Adrenal gland (tissue), 12 donors: Measurements from ENCODE around the gene MAP1LC3B2. TPM values are rescaled to one million over a fixed set of nuclear protein-coding genes. Genes with fewer than 3 reads are reported as not detected.

Source experiments
- DNase-seq, 7 donors: peaks; one replicate each; pipeline ENCODE4 v3.0.0-alpha.2; 2019 to 2020
- H3K27ac ChIP-seq, 5 donors: fragments of 200-600 bp; sonication (generic) in 4 of 5; 1 replicate in 3 of 5; 2 replicates in 2 of 5; pipeline versions ENCODE4 v1.5.1 to v1.8.0; 2016 to 2020; ENCODE audit warnings: mild to moderate bottlenecking in 1 of 5
- H3K27me3 ChIP-seq: fragments of 200-600 bp; 2 replicates; pipeline ENCODE4 v1.8.0; 2021
- H3K36me3 ChIP-seq, 2 donors: fragments of 200-600 bp; replicated peaks in 1 of 2; 1 replicate in 1 of 2; 2 replicates in 1 of 2; pipeline versions ENCODE4 v1.5.1 to v1.8.0; 2018 to 2022
- H3K4me1 ChIP-seq, 2 donors: fragments of 200-600 bp; replicated peaks in 1 of 2; 1 replicate in 1 of 2; 2 replicates in 1 of 2; pipeline versions ENCODE4 v1.5.1 to v1.8.0; 2018 to 2021
- H3K4me3 ChIP-seq, 4 donors: fragments of 200-600 bp; sonication (generic) in 3 of 4; one replicate each; pipeline ENCODE4 v1.5.1; 2016 to 2018
- H3K9me3 ChIP-seq, 3 donors: fragments of 200-600 bp; sonication (generic) in 1 of 3; replicated peaks in 1 of 3; 1 replicate in 2 of 3; 2 replicates in 1 of 3; pipeline versions ENCODE4 v1.5.1 to v1.8.0; 2016 to 2021
- CTCF ChIP-seq, 6 experiments: fragments of 450-650 bp in 4 of 6; fragments of 200-600 bp in 2 of 6; sonication (generic) in 1 of 6; IDR thresholded peaks; 1 replicate in 5 of 6; 2 replicates in 1 of 6; pipeline versions ENCODE4 v1.5.1 to v1.8.0; 2016 to 2021; ENCODE audit warnings: antibody characterized with exemption in 6 of 6, mild to moderate bottlenecking in 2 of 6, moderate library complexity in 1 of 6
- POLR2A ChIP-seq, 2 donors: fragments of 450-650 bp; IDR thresholded peaks; one replicate each; pipeline ENCODE4 v1.6.1; 2017; ENCODE audit warnings: antibody characterized with exemption in 2 of 2, mild to moderate bottlenecking in 2 of 2, moderate library complexity in 1 of 2
- WGBS, 4 donors: extraction: QIAGEN DNeasy Blood & Tissue Kit in 2 of 4; methylation state at CpG; one replicate each; pipeline versions ENCODE4 v1.1.5 to v1.1.7; 2013 to 2017; 5-methylcytosine and 5-hydroxymethylcytosine counted together
- intact Hi-C, 2 donors: fragments of 100-400 bp; cut with DNase I; formaldehyde crosslinking; loops; one replicate each; pipeline versions ENCODE4 v1.14.1 to v1.15.0; 2022 to 2023
- polyA plus RNA-seq, 3 donors: library from polyadenylated mRNA; stranded (reverse); fragments of 200-250 nt in 2 of 3; fragments of 350-450 nt in 1 of 3; fragmentation: Illumina TruSeq in 1 of 3; extraction: RNeasy Lipid Tissue Mini Kit (QIAGEN cat#74804) in 1 of 3; gene quantifications; one replicate each; pipeline ENCODE4 v1.2.3, GENCODE V29; 2013 to 2014
- total RNA-seq, 9 donors: library from RNA; depleted of rRNA in 4 of 9; stranded (reverse); fragments of >200 nt in 4 of 9; fragments of 120-200 nt in 1 of 9; fragmentation: NEBNext Ultra II Directional in 1 of 9; extraction: Animal tissue kit (Norgen Biotek cat#: 25700) in 1 of 9; gene quantifications; one replicate each; pipeline versions ENCODE4 v1.1.0 to v1.2.4, GENCODE V29; 2013 to 2023
- donor health status: healthy with polysubstance abuse.
- donor health status: Bipolar disorder and iron deficiency.
- donor health status: DM: yes; HTN: yes; CAD: no.
- donor health status: DM: no; HTN: no; CAD: no.
- donor health status: DM: no; HTN: no; CAD: no.
- donor health status: DM: yes; HTN: yes; CAD: no.

The MAP1LC3B2 gene
- total and polyA plus RNA-seq, 12 donors, result 0.54 to 4.6 (median 1.4) TPM; not detected in 1

GRCh38 chr12:116556964-116557698 is 2.0 kb upstream of the MAP1LC3B2 start:
- no peak for DNase-seq
- H3K9me3 ChIP-seq, result no peaks in the 10 kb centered on the region
- no peak overlapping the region for H3K4me3 ChIP-seq
- 86 to 94% (median 89%) methylated on average over 4 of the region's 4 CpGs for WGBS, 4 donors
- no peaks in the 10 kb centered on the region for H3K27me3 ChIP-seq
- no peak overlapping the region for H3K27ac ChIP-seq
- TF ChIP-seq POLR2A (IDR thresholded peaks at IDR 0.05) (no peak), CTCF (IDR thresholded peaks at IDR 0.05) (no peak)
- H3K36me3 ChIP-seq, result no peaks in the 10 kb centered on the region
- H3K4me1 ChIP-seq, result no peaks in the 10 kb centered on the region
- intact Hi-C loops, result no loop called here

GRCh38 chr12:116558280-116559161 is 660 bp upstream of the MAP1LC3B2 start:
- Histone ChIP-seq H3K36me3 (no peaks in the 10 kb centered on the region), H3K9me3 (no peaks in the 10 kb centered on the region), H3K27ac (no peak overlapping the region), H3K4me1 (no peaks in the 10 kb centered on the region), H3K4me3 (no peak overlapping the region), H3K27me3 (no peaks in the 10 kb centered on the region)
- DNase-seq, result no peak
- 82 to 89% (median 86%) methylated on average over 20 to 21 of the region's 21 CpGs for WGBS, 4 donors
- TF ChIP-seq CTCF (IDR thresholded peaks at IDR 0.05) (no peak), POLR2A (IDR thresholded peaks at IDR 0.05) (no peak)
- intact Hi-C loops, result no loop called here

- TF ChIP-seq POLR2A (IDR thresholded peaks at IDR 0.05), result no peak
- TF ChIP-seq CTCF (IDR thresholded peaks at IDR 0.05), result no peak
- H3K36me3 ChIP-seq, result no peaks in the 10 kb centered on the region
- no peak for DNase-seq
- H3K4me1 ChIP-seq, result no peaks in the 10 kb centered on the region
- no peaks in the 10 kb centered on the region for H3K27me3 ChIP-seq
- WGBS, 4 donors, result 50 to 62% (median 54%) methylated on average over 6 of the region's 6 CpGs
- no peak overlapping the region for H3K4me3 ChIP-seq
- intact Hi-C loops, result no loop called here
- H3K27ac ChIP-seq, result no peak overlapping the region
- peaks cover 0 to 7% (median 0%) of the 10 kb centered on the region in 3 donors for H3K9me3 ChIP-seq
These were observed 2.1 kb downstream of the MAP1LC3B2 start for GRCh38 chr12:116561181-116561821.

- Histone ChIP-seq H3K36me3 (no peaks in the 10 kb centered on the region), H3K27ac (no peak overlapping the region), H3K27me3 (no peaks in the 10 kb centered on the region), H3K4me1 (no peaks in the 10 kb centered on the region), H3K9me3 (peaks cover 0 to 7% (median 0%) of the 10 kb centered on the region in 3 donors), H3K4me3 (no peak overlapping the region)
- DNase-seq, result no peak
- TF ChIP-seq POLR2A (IDR thresholded peaks at IDR 0.05) (no peak), CTCF (IDR thresholded peaks at IDR 0.05) (no peak)
- intact Hi-C loops, result no loop called here
- 87 to 93% (median 90%) methylated on average over 4 to 7 of the region's 7 CpGs for WGBS, 4 donors
These were observed 2.9 kb downstream of the MAP1LC3B2 start for GRCh38 chr12:116562090-116562489.
